Thoracic aorta (tissue), 2 donors: ENCODE data around the gene STK32C. TPM values are rescaled to one million over a fixed set of nuclear protein-coding genes. Genes with fewer than 3 reads are reported as not detected.

ENCODE experiments used
- ATAC-seq: fragments of 150-250 bp; one replicate; pipeline ENCODE4 v1.8.0; 2017; ENCODE audit warnings: low read depth; ENCODE audit not compliant: insufficient number of reproducible peaks, low FRiP score
- DNase-seq: peaks from one replicate; pipeline ENCODE4 v3.0.0-alpha.2; 2020; ENCODE audit warnings: low spot score
- H3K27ac ChIP-seq, 2 donors: fragments of 200-600 bp; sonication (generic); 1 replicate in 1 of 2; 2 replicates in 1 of 2; pipeline ENCODE4 v1.5.1; 2016; ENCODE audit warnings: mild to moderate bottlenecking in 2 of 2, moderate library complexity in 2 of 2
- H3K27me3 ChIP-seq: fragments of 200-600 bp; sonication (generic); replicated peaks from 2 replicates; pipeline ENCODE4 v1.6.0; 2016; ENCODE audit warnings: mild to moderate bottlenecking; ENCODE audit not compliant: insufficient read depth
- H3K36me3 ChIP-seq: fragments of 200-600 bp; sonication (generic); one replicate; pipeline ENCODE4 v1.5.1; 2016
- H3K4me1 ChIP-seq, 2 donors: fragments of 200-600 bp; sonication (generic); 1 replicate in 1 of 2; 2 replicates in 1 of 2; pipeline versions ENCODE4 v1.5.1 to v1.6.0; 2016; ENCODE audit warnings: low read depth in 2 of 2, mild to moderate bottlenecking in 1 of 2; ENCODE audit not compliant: control insufficient read depth in 1 of 2
- H3K4me3 ChIP-seq: fragments of 200-600 bp; sonication (generic); 2 replicates; pipeline ENCODE4 v1.5.1; 2016; ENCODE audit warnings: mild to moderate bottlenecking
- H3K9me3 ChIP-seq: fragments of 200-600 bp; sonication (generic); 2 replicates; pipeline ENCODE4 v1.5.1; 2016
- CTCF ChIP-seq: fragments of 200-600 bp; sonication (generic); IDR thresholded peaks from one replicate; pipeline ENCODE4 v1.5.1; 2019; ENCODE audit warnings: antibody characterized with exemption
- total RNA-seq, 2 donors: library from RNA; depleted of rRNA; stranded (reverse); fragments of >200 nt; gene quantifications; one replicate each; pipeline versions ENCODE4 v1.1.0 to v1.2.3, GENCODE V29; 2016

STK32C gene
- total RNA-seq, 2 donors from 2014 or later, result 1.1 to 4.2 TPM

DNA sequence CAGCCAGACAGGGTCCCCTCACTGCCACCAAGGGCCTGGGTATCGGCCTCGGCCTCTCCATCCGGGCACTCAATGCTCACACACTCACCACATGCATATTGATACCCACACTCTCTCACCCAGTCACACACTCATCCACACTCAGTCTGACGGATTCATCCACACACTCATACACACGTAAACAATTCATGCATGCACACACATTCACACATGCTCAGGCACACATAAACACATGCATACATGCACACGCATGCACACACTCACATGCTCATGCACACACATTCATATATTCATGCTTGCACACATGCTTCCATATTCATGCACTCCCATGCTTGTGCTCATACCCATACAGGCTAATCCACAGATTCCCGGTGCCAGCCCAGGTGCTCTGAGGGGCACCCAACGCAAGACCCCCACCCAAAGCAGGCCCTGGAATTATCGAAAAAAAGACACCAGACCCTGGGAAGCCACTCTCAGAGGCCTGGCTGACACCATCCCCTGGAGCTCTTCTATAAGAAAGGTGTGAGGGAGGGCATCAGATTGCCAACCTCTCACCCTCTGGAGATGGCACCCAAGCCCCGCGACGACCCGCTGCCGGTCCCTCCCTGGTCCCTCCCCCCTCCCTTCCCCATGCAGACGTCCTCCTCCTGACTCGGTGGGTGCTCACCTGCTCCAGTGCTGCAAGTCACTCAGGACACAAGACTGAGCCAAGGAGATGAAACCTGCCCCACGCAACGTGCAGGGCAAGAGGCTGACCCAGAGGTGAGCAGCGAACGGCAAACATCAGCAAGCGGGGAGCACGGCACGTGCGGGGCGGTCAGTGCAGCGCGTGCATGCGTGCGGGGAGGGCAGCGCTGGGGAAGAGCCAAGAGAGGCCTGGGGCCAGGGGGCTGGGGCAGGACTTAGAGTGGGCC, 15.2 kb downstream of the STK32C start:
- no peaks in the 10 kb centered on the region for H3K4me1 ChIP-seq
- peaks cover 7% of the 10 kb centered on the region for H3K9me3 ChIP-seq
- DNase-seq (no peak), ATAC-seq (no peak)
- no peak overlapping the region for H3K4me3 ChIP-seq
- H3K36me3 ChIP-seq, result no peaks in the 10 kb centered on the region
- H3K27me3 ChIP-seq, result no peaks in the 10 kb centered on the region
- H3K27ac ChIP-seq, result no peak overlapping the region
- TF ChIP-seq CTCF, result no peak

DNA sequence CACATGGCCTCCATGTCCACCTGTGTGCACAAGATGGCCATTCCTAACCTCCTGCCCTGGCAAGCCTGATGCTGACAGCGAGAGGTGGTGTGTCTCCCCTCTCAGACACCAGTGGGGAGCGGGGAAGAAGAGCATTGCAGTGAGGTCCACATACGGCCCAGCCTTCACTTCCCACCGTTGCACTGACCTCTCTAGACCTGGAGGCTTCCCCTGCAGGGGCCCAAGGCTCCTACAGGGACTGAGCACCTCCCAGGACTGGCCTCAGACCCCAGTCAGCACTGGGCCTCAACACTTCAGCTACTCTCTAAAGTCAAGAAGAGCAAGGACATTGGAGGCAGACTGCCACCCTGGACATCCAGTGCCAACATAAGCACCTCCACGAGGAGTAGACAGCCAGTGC, 15.9 kb downstream of the STK32C start:
- DNase-seq (no peak), ATAC-seq (no peak)
- no peak for TF ChIP-seq CTCF
- no peak overlapping the region for H3K4me3 ChIP-seq
- H3K4me1 ChIP-seq, result no peaks in the 10 kb centered on the region
- H3K27me3 ChIP-seq, result no peaks in the 10 kb centered on the region
- H3K36me3 ChIP-seq, result no peaks in the 10 kb centered on the region
- no peak overlapping the region for H3K27ac ChIP-seq
- peaks cover 7% of the 10 kb centered on the region for H3K9me3 ChIP-seq

GRCh38 chr10:132290631-132291030, 17.1 kb downstream of the STK32C start:
- Histone ChIP-seq H3K4me1 (no peaks in the 10 kb centered on the region), H3K27ac (no peak overlapping the region), H3K9me3 (peaks cover 7% of the 10 kb centered on the region), H3K27me3 (no peaks in the 10 kb centered on the region), H3K4me3 (no peak overlapping the region), H3K36me3 (no peaks in the 10 kb centered on the region)
- no peak for TF ChIP-seq CTCF
- ATAC-seq, result no peak
- no peak for DNase-seq

GRCh38 chr10:132289439-132289838, 18.3 kb downstream of the STK32C start:
- DNase-seq (no peak), ATAC-seq (no peak)
- H3K27ac ChIP-seq, result no peak overlapping the region

More at GRCh38 chr10:132289439-132289838, 18.3 kb downstream of the STK32C start:
- no peaks in the 10 kb centered on the region for H3K27me3 ChIP-seq
- H3K4me3 ChIP-seq, result no peak overlapping the region
- H3K4me1 ChIP-seq, result no peaks in the 10 kb centered on the region
- TF ChIP-seq CTCF, result no peak
- H3K36me3 ChIP-seq, result no peaks in the 10 kb centered on the region
- H3K9me3 ChIP-seq, result peaks cover 7% of the 10 kb centered on the region
